GM23338 (cell line): ENCODE measurements around the gene CHD9.

Experiments used
- EZH2 ChIP-seq: fragments of 200-600 bp; sonication (generic); IDR thresholded peaks from one replicate; pipeline ENCODE4 v1.8.0; 2017; ENCODE audit warnings: antibody characterized with exemption, mild to moderate bottlenecking, low read depth; ENCODE audit not compliant: unreplicated experiment
- TF ChIP-seq, protein P1 (sequence below), 2 experiments: fragments of 200-600 bp in 1 of 2; sonication (generic) in 1 of 2; conservative IDR thresholded peaks; 2 replicates each; pipeline versions ENCODE4 v1.5.1 to v1.6.1; 2016 to 2017; ENCODE audit warnings: antibody characterized with exemption in 2 of 2, low read depth in 2 of 2, mild to moderate bottlenecking in 2 of 2, moderate library complexity in 1 of 2
- TF ChIP-seq, protein P2 (sequence below): IDR thresholded peaks from one replicate; pipeline ENCODE4 v1.6.1; 2018; ENCODE audit warnings: antibody characterized with exemption; ENCODE audit not compliant: unreplicated experiment

DNA sequence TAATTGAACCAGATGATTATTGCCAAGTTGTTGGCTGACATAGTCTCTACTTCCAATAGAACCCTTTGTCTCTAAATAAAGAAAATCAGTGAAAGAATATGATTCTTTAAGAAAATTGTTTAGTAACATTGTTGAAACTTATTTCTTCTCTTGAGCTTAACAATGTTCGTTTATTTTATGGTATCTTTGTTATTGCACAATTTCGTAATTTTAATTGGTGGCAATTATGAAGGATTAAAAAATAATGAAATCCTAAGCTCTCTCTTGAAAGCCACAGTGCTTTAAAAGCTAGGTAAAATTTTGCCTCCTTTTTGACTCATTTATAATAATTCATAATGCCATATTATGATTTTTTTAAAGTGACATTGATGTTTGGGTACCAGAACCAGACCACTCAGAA, 230.4 kb downstream of the CHD9 start:
- TF ChIP-seq EZH2 = no peak
- TF ChIP-seq, protein P1, sequence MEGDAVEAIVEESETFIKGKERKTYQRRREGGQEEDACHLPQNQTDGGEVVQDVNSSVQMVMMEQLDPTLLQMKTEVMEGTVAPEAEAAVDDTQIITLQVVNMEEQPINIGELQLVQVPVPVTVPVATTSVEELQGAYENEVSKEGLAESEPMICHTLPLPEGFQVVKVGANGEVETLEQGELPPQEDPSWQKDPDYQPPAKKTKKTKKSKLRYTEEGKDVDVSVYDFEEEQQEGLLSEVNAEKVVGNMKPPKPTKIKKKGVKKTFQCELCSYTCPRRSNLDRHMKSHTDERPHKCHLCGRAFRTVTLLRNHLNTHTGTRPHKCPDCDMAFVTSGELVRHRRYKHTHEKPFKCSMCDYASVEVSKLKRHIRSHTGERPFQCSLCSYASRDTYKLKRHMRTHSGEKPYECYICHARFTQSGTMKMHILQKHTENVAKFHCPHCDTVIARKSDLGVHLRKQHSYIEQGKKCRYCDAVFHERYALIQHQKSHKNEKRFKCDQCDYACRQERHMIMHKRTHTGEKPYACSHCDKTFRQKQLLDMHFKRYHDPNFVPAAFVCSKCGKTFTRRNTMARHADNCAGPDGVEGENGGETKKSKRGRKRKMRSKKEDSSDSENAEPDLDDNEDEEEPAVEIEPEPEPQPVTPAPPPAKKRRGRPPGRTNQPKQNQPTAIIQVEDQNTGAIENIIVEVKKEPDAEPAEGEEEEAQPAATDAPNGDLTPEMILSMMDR (conservative IDR thresholded peaks at IDR 0.05; ENCODE audit: low read depth in 2 of 2) = no peak
- TF ChIP-seq, protein P2, sequence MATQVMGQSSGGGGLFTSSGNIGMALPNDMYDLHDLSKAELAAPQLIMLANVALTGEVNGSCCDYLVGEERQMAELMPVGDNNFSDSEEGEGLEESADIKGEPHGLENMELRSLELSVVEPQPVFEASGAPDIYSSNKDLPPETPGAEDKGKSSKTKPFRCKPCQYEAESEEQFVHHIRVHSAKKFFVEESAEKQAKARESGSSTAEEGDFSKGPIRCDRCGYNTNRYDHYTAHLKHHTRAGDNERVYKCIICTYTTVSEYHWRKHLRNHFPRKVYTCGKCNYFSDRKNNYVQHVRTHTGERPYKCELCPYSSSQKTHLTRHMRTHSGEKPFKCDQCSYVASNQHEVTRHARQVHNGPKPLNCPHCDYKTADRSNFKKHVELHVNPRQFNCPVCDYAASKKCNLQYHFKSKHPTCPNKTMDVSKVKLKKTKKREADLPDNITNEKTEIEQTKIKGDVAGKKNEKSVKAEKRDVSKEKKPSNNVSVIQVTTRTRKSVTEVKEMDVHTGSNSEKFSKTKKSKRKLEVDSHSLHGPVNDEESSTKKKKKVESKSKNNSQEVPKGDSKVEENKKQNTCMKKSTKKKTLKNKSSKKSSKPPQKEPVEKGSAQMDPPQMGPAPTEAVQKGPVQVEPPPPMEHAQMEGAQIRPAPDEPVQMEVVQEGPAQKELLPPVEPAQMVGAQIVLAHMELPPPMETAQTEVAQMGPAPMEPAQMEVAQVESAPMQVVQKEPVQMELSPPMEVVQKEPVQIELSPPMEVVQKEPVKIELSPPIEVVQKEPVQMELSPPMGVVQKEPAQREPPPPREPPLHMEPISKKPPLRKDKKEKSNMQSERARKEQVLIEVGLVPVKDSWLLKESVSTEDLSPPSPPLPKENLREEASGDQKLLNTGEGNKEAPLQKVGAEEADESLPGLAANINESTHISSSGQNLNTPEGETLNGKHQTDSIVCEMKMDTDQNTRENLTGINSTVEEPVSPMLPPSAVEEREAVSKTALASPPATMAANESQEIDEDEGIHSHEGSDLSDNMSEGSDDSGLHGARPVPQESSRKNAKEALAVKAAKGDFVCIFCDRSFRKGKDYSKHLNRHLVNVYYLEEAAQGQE = no peak
